HuH-7.5 (cell line): ENCODE measurements around the gene ST3GAL3.
"Not testable (repeated sequence)": the region's sequence is repeated elsewhere in the genome, so short reads cannot be mapped to it uniquely, and the experiment has no call there.

Source experiments
- DNase-seq: peaks from one replicate; pipeline ENCODE4 v3.0.0; 2011; ENCODE audit warnings: low spot score

The ST3GAL3 gene

DNA sequence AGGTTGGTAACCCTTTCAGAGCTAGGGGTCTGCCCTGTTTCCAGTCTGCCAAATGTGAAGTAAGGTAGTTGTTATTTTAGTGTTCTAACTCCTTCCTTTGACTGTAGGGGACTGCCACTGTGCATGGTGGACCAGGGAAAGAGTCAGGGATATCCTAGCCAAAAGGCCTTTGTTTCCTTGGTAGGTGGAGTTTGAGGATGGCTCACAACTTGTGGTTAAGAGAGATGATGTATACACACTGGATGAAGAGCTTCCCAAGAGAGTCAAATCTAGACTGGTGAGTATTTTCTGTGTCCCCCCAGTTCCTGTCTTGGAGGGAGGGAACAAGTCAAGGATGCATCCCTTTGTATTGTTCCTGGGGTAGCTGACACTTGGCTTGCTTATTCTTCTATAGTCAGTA, 3.5 kb upstream of the ST3GAL3 start:
- DNase-seq = no peak

DNA sequence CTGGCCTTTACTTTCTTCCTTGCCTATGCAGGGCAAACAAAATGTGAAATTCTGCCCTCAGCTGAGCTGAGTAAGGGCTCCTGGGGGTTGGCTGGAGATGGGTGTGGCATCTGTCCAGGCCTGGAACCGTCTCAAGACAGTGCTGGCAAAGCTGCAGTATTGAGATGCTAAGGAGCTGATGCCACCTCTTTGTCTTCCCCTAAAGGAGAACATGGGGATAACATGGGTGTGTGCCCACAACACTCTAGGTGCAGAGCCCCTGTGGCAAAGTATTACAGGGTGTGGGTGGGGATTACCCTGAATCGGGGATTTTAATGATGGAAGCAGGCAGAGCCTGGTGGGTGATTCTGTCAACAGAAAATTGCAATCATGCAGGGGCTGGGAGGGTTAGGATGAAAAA, 2.5 kb upstream of the ST3GAL3 start:
- no peak for DNase-seq

DNA sequence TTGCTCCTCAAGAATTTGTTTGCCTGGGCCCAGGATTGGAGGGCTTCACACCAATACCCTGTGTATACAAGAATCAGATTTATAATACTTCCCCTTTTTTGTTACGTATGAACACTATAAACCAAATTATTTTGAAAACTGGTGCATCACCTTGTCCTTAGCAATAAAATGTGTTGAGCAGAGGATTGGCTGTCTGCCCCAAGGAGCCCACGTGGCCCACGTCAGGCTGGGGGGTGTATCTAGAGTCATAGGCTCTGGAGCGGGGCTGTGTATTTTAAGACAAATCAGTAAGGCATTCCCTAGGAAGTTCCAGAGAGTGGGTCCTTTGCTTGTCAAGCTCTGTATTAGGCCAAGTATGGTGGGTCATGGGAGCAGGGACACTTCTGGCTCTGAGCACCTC, 2.0 kb upstream of the ST3GAL3 start:
- DNase-seq = no peak

DNA sequence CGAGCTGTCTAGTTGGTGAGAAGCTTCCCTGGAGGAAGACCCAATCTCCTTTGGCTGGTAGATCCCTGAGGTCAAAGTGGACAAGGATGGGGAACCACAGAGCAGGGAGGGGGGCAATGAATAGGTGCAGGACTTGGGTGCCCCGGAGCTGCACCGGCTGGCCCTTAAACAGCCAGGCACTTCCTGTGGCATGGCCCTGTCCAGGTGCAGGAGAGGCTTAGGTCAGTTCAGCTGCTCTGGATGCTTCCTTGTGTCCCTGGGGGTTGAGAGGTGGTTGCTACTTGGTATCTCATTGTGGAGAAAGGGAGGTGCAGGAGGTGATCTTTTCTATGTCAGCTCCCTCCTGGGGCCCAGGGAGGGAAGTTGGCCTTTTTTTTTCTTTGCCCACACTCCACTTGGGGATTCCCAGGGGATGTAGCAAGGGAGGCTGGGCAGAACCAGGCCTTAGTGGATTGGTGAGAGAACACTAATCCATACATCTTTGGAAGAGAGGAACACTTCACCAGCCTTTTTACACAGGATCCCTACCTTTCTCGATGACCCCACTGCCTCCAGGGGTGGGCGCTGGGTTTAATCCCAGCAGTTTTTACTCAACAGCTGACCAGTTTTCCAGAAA, 1.2 kb upstream of the ST3GAL3 start:
- DNase-seq = no peak

GRCh38 chr1:43706598-43707189, 642 bp upstream of the ST3GAL3 start:
- DNase-seq = no peak

DNA sequence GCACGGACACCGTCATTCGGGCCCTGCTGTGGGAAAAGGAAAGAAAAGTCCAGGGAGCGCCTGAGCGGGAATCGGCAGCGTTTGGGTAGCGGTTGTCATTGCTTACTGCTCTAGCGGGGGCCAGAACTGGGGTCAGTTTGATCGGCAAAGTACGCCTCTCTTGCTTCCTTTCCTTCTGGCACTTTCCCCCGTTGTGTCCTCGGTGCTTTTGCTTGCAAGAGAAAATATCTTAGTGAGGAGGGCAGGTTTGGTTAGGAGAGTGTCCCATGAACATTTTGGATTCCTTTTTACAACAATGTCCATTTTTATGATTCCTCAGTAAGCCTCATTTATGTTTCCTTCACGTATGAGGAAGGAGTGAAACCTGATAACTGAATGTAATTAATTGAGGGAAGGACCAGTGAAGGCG, 670 bp downstream of the ST3GAL3 start:
- no peak for DNase-seq

DNA sequence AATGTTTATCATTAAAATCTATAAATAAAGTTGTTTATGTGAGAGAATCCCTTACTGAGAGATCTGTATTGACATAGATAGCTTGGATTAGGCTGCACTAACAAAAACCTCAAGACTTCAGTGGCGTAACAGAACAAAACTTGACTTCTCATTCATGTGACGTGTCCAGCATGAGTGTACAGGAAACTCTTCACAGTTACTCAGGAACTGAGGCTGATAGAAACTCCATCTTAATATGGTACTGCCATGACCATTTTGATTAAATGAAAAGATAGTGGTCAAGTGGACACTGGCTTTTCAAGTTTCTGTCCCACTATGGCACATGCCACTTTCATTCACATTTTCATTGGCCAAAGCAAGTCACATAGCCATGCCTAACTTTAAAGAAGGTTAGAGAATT, 3.7 kb downstream of the ST3GAL3 start:
- no peak for DNase-seq

GRCh38 chr1:43711524-43712386, 4.4 kb downstream of the ST3GAL3 start:
- no peak for DNase-seq

GRCh38 chr1:43716559-43717281, 9.4 kb downstream of the ST3GAL3 start:
- DNase-seq = no peak

DNA sequence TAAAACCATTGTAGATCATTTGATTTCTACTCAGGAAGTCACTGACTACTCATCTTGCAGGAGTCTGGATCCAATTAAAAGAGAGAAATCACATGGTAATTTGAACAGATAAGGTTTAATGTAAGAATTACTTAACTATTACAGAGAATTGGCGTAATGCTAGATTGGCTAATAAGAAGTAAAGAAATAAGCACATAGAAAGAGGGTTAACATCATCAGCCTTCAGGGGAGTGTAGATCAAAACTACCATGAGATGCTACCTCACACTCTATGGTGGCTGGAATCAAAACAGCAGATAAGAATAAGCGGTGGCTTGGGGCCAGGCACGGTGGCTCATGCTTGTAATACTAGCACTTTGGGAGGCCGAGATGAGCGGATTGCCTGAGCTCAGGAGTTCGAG, 11.7 kb downstream of the ST3GAL3 start:
- DNase-seq = no peak

GRCh38 chr1:43719670-43720419, 12.5 kb downstream of the ST3GAL3 start:
- not testable (repeated sequence) for DNase-seq

DNA sequence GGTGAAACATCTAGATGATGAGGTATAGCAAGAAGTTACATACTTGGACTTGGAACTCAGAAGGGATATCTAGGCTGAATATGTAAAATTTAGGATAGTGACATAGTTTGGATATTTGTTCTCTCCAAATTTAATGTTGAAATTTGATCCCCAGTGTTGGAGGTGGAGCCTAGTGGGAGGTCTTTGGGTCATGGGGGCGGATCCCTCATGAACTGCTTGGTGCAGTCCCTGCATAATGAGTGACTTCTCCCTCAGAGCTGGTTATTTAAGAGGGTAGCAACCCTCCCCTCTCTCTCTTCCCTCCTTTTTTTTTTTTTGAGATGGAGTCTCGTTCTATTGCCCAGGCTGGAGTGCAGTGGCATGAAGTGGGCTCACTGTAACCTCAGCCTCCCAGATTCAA, 15.5 kb downstream of the ST3GAL3 start:
- DNase-seq = no peak

GRCh38 chr1:43729816-43730463, 22.6 kb downstream of the ST3GAL3 start:
- DNase-seq = no peak

DNA sequence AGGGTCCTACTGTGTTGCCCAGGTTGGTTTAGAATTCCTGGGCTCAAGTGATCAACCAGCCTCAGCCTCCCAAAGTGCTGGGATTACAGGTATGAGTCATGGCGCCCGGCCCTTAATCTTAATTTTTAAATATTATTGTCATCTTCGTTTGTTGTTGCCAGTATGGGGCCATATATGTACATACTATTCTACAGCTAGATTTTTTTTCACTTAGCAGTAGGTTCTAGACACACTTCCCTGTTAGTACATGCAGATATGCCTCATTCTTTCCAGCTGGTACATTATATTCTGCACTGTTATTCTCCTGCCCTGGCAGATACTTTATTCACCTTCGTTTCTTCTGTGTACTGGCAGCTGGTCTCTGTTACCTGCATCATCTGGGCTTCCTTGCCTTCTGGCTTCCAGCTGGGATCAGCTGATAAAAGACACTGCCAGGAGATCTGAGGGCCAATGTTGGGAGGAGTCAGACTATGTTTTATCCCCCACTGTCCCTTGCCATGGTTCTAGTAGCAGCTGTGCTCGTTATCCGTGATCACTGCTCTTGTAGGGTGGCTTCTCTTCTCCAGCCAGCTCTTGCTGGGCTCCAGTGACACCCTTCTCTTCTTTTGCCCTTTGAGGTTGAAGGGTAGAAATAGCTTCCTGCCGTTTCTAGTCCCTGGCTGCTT, 24.7 kb downstream of the ST3GAL3 start:
- DNase-seq = no peak

DNA sequence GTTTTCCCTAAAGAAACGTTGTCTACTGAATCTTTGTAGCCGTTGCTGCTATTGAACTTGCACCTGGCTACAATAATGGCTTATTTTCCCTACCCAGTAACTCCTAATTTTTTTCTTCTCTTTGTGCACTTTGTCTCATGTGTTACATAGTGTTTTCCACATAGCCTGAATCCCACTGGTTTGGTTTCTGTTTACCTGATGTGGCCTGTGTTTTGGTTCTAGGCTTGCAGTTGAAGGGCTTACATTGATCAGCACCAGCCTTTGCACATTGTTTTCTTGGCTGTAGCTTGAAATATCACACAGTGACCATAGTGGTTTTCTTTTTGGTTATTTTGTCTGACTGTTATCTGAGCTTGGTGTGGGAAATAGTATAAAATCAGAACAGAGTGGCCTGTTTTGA, 29.5 kb downstream of the ST3GAL3 start:
- no peak for DNase-seq

- no peak for DNase-seq
These were observed 34.7 kb downstream of the ST3GAL3 start for GRCh38 chr1:43742026-43742425.

DNA sequence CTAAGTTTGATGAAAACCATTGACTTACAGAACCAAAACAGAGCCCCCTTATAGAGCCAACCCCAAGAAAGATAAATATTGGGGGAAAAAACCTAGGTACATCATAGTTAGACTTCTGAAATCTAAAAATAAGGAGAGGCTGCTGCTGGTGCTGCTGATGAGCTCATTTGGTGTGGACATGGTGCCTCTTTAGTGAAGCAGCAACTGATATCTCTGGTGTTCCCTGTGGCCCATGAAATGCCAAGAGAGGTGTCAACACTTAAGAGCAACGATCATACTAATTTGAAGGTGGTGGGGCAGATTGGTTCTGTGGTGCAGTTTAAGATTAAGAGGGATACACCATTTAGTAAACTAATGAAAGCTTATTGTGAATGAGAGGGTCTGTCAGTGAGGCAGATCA, 35.9 kb downstream of the ST3GAL3 start:
- no peak for DNase-seq

DNA sequence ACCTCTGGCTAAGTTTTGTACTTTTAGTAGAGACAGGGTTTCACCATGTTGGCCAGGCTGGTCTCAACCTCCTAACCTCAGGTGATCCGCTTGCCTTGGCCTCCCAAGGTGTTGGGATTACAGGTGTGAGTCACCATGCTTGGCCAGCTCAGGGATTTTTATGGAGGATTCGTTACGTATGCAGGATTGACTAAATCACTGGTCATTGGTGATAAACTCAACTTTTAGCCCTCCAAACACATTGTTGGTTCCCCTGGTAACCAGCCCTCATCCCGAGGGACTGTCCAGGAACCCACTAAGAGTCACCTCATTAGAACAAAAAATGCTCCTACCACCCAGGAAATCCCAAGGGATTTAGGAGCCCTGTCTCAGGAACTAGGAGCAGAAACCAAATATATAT, 40.4 kb downstream of the ST3GAL3 start:
- DNase-seq = no peak

DNA sequence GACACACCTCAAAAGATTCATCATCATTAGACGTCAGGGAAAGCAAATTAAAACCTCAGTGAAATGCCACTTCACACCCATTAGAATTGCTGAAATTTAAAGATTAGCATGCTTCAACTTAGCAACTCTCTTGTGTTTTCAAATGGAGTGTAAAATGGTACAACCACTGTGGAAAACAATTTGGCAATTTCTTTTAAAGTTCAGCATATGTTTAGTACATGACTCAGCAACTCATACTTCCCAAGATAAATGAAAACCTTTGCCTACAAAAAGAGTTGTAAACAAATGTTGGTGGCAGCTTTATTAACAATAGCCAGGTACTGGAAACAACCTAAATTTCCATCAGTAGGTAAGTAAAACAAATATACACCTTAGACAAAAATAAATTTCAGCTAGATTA, 42.7 kb downstream of the ST3GAL3 start:
- DNase-seq = no peak

- no peak for DNase-seq
These were observed 46.1 kb downstream of the ST3GAL3 start for GRCh38 chr1:43753422-43753821.

- no peak for DNase-seq
These were observed 47.6 kb downstream of the ST3GAL3 start for GRCh38 chr1:43754892-43755291.
